ENCODE data around the gene SDK1.

Gene SDK1

GRCh38 chr7:3922175-3922635, 621.2 kb downstream of the SDK1 start:
- ChIA-PET POLR2A (no interaction called here), CTCF (no interaction called here)
- no peak for TF ChIP-seq NFRKB (IDR thresholded peaks at IDR 0.05)
- peak; percentile 56; the same call in 1 of the 2 replicates for TF ChIP-seq PKNOX1 (IDR thresholded peaks at IDR 0.05)
- TF ChIP-seq FOXA1 (IDR thresholded peaks at IDR 0.05), result no peak
- TF ChIP-seq ARNT (IDR thresholded peaks at IDR 0.05), result no peak
- DNase-seq (ENCODE audit: extremely low spot score), result peak; percentile 60

GRCh38 chr7:3923307-3923918, 622.4 kb downstream of the SDK1 start:
- CTCF ChIA-PET, result no interaction called here
- DNase-seq (ENCODE audit: extremely low spot score), result no peak
- POLR2A ChIA-PET, result no interaction called here
- TF ChIP-seq SP1 (IDR thresholded peaks at IDR 0.05), result no peak
- no peak for TF ChIP-seq FOXM1 (IDR thresholded peaks at IDR 0.05; ENCODE audit: borderline replicate concordance)
- TF ChIP-seq TARDBP (IDR thresholded peaks at IDR 0.05), result no peak
- TF ChIP-seq BHLHE40 (IDR thresholded peaks at IDR 0.05; ENCODE audit: borderline replicate concordance), result no peak
- no peak for TF ChIP-seq HDGF (IDR thresholded peaks at IDR 0.05; ENCODE audit: borderline replicate concordance)
- no peak for TF ChIP-seq CTBP1 (IDR thresholded peaks at IDR 0.05; ENCODE audit: borderline replicate concordance)
- TF ChIP-seq NFRKB (IDR thresholded peaks at IDR 0.05), result no peak
- no peak for TF ChIP-seq FOXK2 (IDR thresholded peaks at IDR 0.05)
- TF ChIP-seq PKNOX1 (IDR thresholded peaks at IDR 0.05), result no peak
- no peak for TF ChIP-seq ARNT (IDR thresholded peaks at IDR 0.05)
- no peak for TF ChIP-seq ZNF384 (IDR thresholded peaks at IDR 0.05)
- TF ChIP-seq ELF4 (IDR thresholded peaks at IDR 0.05), result no peak
- TF ChIP-seq L3MBTL2 (conservative IDR thresholded peaks at IDR 0.05), result no peak
- no peak for TF ChIP-seq FOXA1 (IDR thresholded peaks at IDR 0.05)
- no peak for TF ChIP-seq SUZ12 (IDR thresholded peaks at IDR 0.05)
- no peak for TF ChIP-seq LEF1 (IDR thresholded peaks at IDR 0.05; ENCODE audit: borderline replicate concordance)

- CTCF ChIA-PET, result interaction anchor here (0.8 kb wide), 1 partner anchor 812 kb away, joined by 3 read pairs; no protein-coding TSS in a partner anchor
- POLR2A ChIA-PET, result no interaction called here
- TF ChIP-seq FOXA1 (IDR thresholded peaks at IDR 0.05) (no peak), FOXK2 (IDR thresholded peaks at IDR 0.05) (no peak), LEF1 (IDR thresholded peaks at IDR 0.05; ENCODE audit: borderline replicate concordance) (no peak), L3MBTL2 (conservative IDR thresholded peaks at IDR 0.05) (no peak), FOXM1 (IDR thresholded peaks at IDR 0.05; ENCODE audit: borderline replicate concordance) (no peak)
- DNase-seq (ENCODE audit: extremely low spot score), result no peak
These were observed 623.2 kb downstream of the SDK1 start for GRCh38 chr7:3924277-3924676.

- CTCF ChIA-PET, result no interaction called here
- DNase-seq (ENCODE audit: extremely low spot score), result no peak
- POLR2A ChIA-PET, result no interaction called here
- no peak for TF ChIP-seq ARNT (IDR thresholded peaks at IDR 0.05)
- no peak for TF ChIP-seq BHLHE40 (IDR thresholded peaks at IDR 0.05; ENCODE audit: borderline replicate concordance)
- TF ChIP-seq TARDBP (IDR thresholded peaks at IDR 0.05), result no peak
- no peak for TF ChIP-seq PKNOX1 (IDR thresholded peaks at IDR 0.05)
- no peak for TF ChIP-seq LEF1 (IDR thresholded peaks at IDR 0.05; ENCODE audit: borderline replicate concordance)
- TF ChIP-seq FOXA1 (IDR thresholded peaks at IDR 0.05), result no peak
- TF ChIP-seq NFRKB (IDR thresholded peaks at IDR 0.05), result no peak
- TF ChIP-seq ZNF384 (IDR thresholded peaks at IDR 0.05), result no peak
- no peak for TF ChIP-seq FOXM1 (IDR thresholded peaks at IDR 0.05; ENCODE audit: borderline replicate concordance)
- no peak for TF ChIP-seq FOXK2 (IDR thresholded peaks at IDR 0.05)
- no peak for TF ChIP-seq SUZ12 (IDR thresholded peaks at IDR 0.05)
- no peak for TF ChIP-seq HDGF (IDR thresholded peaks at IDR 0.05; ENCODE audit: borderline replicate concordance)
- TF ChIP-seq CTBP1 (IDR thresholded peaks at IDR 0.05; ENCODE audit: borderline replicate concordance), result no peak
- TF ChIP-seq ELF4 (IDR thresholded peaks at IDR 0.05), result no peak
- TF ChIP-seq SP1 (IDR thresholded peaks at IDR 0.05), result no peak
These were observed 626.5 kb downstream of the SDK1 start for GRCh38 chr7:3927446-3928110.

GRCh38 chr7:3928727-3929515, 627.9 kb downstream of the SDK1 start:
- DNase-seq (ENCODE audit: extremely low spot score), result no peak
- POLR2A ChIA-PET, result no interaction called here
- no peak for TF ChIP-seq ARNT (IDR thresholded peaks at IDR 0.05)
- no peak for TF ChIP-seq FOXK2 (IDR thresholded peaks at IDR 0.05)
- no peak for TF ChIP-seq CTBP1 (IDR thresholded peaks at IDR 0.05; ENCODE audit: borderline replicate concordance)
- no peak for TF ChIP-seq FOXA1 (IDR thresholded peaks at IDR 0.05)

GRCh38 chr7:3931843-3932242, 630.8 kb downstream of the SDK1 start:
- CTCF ChIA-PET, result no interaction called here
- no peak for DNase-seq (ENCODE audit: extremely low spot score)
- no peak for TF ChIP-seq SUZ12 (IDR thresholded peaks at IDR 0.05)
- no peak for TF ChIP-seq TARDBP (IDR thresholded peaks at IDR 0.05)
- no peak for TF ChIP-seq CTBP1 (IDR thresholded peaks at IDR 0.05; ENCODE audit: borderline replicate concordance)
- no peak for TF ChIP-seq LEF1 (IDR thresholded peaks at IDR 0.05; ENCODE audit: borderline replicate concordance)
- no peak for TF ChIP-seq PKNOX1 (IDR thresholded peaks at IDR 0.05)
- TF ChIP-seq ELF4 (IDR thresholded peaks at IDR 0.05), result no peak
- no peak for TF ChIP-seq ARNT (IDR thresholded peaks at IDR 0.05)
- TF ChIP-seq NFRKB (IDR thresholded peaks at IDR 0.05), result no peak
- no peak for TF ChIP-seq FOXA1 (IDR thresholded peaks at IDR 0.05)
- TF ChIP-seq L3MBTL2 (conservative IDR thresholded peaks at IDR 0.05), result no peak
- TF ChIP-seq FOXK2 (IDR thresholded peaks at IDR 0.05), result no peak
- TF ChIP-seq SP1 (IDR thresholded peaks at IDR 0.05), result no peak
- TF ChIP-seq HDGF (IDR thresholded peaks at IDR 0.05; ENCODE audit: borderline replicate concordance), result no peak
- TF ChIP-seq FOXM1 (IDR thresholded peaks at IDR 0.05; ENCODE audit: borderline replicate concordance), result no peak
- POLR2A ChIA-PET, result no interaction called here

More at GRCh38 chr7:3928727-3929515, 627.9 kb downstream of the SDK1 start:
- CTCF ChIA-PET, result no interaction called here
